HG03575 (cell line): ENCODE data around the gene ERAL1.

ENCODE experiments used
- ATAC-seq: cut with Tn5 transposase; IDR thresholded peaks from one replicate; pipeline ENCODE4 v1.9.1; 2021; ENCODE audit not compliant: unreplicated experiment, insufficient number of reproducible peaks, low FRiP score; ENCODE audit errors: extremely low read depth

Gene ERAL1

GRCh38 chr17:28910534-28910933, 55.7 kb downstream of the ERAL1 start:
- ATAC-seq, result no peak
